ENCODE measurements around the gene ASB9. TPM values are rescaled to one million over a fixed set of nuclear protein-coding genes. Genes with fewer than 3 reads are reported as not detected.

Gene ASB9
- total and polyA plus RNA-seq, 2 experiments from 2014 or later = 0.97 TPM; not detected in 1

GRCh38 chrX:15194146-15194545, 75.7 kb downstream of the ASB9 start:
- no peak for TF ChIP-seq EZH2 (IDR thresholded peaks at IDR 0.05; ENCODE audit: insufficient read depth, poor library complexity, severe bottlenecking)
- TF ChIP-seq EZH2phosphoT487 (IDR thresholded peaks at IDR 0.05; ENCODE audit: insufficient read depth, low read depth) = no peak
- Histone ChIP-seq H3K9ac (no peak overlapping the region), H3K4me1 (ENCODE audit: insufficient read depth) (no peaks in the 10 kb centered on the region), H3K4me3 (no peak overlapping the region), H3K79me2 (ENCODE audit: insufficient read depth) (no peaks in the 10 kb centered on the region), H3F3A (ENCODE audit: insufficient read depth) (no peaks in the 10 kb centered on the region), H2AFZ (no peak overlapping the region), H3K9me2 (ENCODE audit: insufficient read depth) (no peaks in the 10 kb centered on the region), H3K4me2 (ENCODE audit: unreplicated experiment) (no peak overlapping the region), H3K27me3 (replicated peaks; ENCODE audit: insufficient read depth) (no peaks in the 10 kb centered on the region), H3K9me3 (ENCODE audit: low read depth) (no peaks in the 10 kb centered on the region), H3K36me3 (ENCODE audit: low read depth) (no peaks in the 10 kb centered on the region), H4K20me1 (ENCODE audit: insufficient read depth) (no peaks in the 10 kb centered on the region), H3K27ac (no peak overlapping the region)
- peak; percentile 47 for DNase-seq
- in situ Hi-C loops (cut with MboI) = no loop called here
- WGBS, 2 experiments (ENCODE audit: low coverage in 1 of 2, low lambda C conversion rate in 2 of 2, missing lambda C conversion rate in 2 of 2) = 35 to 43% methylated on average over 3 of the region's 3 CpGs

Other genes starting within 250 kb of the ASB9 start
- gene ASB11, start 45.6 kb upstream of the ASB9 start, total RNA-seq (2014; rRNA removed; shearing (Covaris generic)) = not detected in 2 replicates
- not detected in 2 replicates for gene ASB11, start 45.6 kb upstream of the ASB9 start, polyA plus RNA-seq (2016; fragmentation: Nextera tagmentation; extraction: Ambion mirVana)
- 8.9 and 19.0 TPM in 2 replicates for gene PIGA, start 65.4 kb upstream of the ASB9 start, total RNA-seq (2014; rRNA removed; shearing (Covaris generic))
- 4.6 and 4.7 TPM in 2 replicates for gene PIGA, start 65.4 kb upstream of the ASB9 start, polyA plus RNA-seq (2016; fragmentation: Nextera tagmentation; extraction: Ambion mirVana)
- gene VEGFD, start 114.3 kb upstream of the ASB9 start, total RNA-seq (2014; rRNA removed; shearing (Covaris generic)) = not detected in 2 replicates
- not detected in 2 replicates for gene VEGFD, start 114.3 kb upstream of the ASB9 start, polyA plus RNA-seq (2016; fragmentation: Nextera tagmentation; extraction: Ambion mirVana)
- 0.76 and 1.7 TPM in 2 replicates for gene PIR, start 223.2 kb upstream of the ASB9 start, total RNA-seq (2014; rRNA removed; shearing (Covaris generic))
- 5.7 and 5.9 TPM in 2 replicates for gene PIR, start 223.2 kb upstream of the ASB9 start, polyA plus RNA-seq (2016; fragmentation: Nextera tagmentation; extraction: Ambion mirVana)
- not detected in 2 replicates for gene BMX, start 230.7 kb upstream of the ASB9 start, total RNA-seq (2014; rRNA removed; shearing (Covaris generic))
- gene BMX, start 230.7 kb upstream of the ASB9 start, polyA plus RNA-seq (2016; fragmentation: Nextera tagmentation; extraction: Ambion mirVana) = not detected in 2 replicates